K562 treated with DMSO at 1 percent for 48 hours (cell line): Measurements from ENCODE around the gene ENGASE. TPM values are rescaled to one million over a fixed set of nuclear protein-coding genes. Genes with fewer than 3 reads are reported as not detected.

Source experiments
- total RNA-seq: library from RNA; unstranded; fragments of 300-600 nt; gene quantifications from 2 replicates; pipeline ENCODE4 v1.2.3, GENCODE V29; 2022; ENCODE audit warnings: low replicate concordance; ENCODE audit errors: extremely low read depth

The ENGASE gene
- not detected in 2 replicates for total RNA-seq

GRCh38 chr17:79074649-79075445 lies at the start of gene ENGASE:
TSS of gene ENGASE (plus strand) at chr17:79074824. CDS start at chr17:79074945, 121 bp downstream.

Other genes starting within 250 kb of the ENGASE start
- not detected in 2 replicates for gene USP36, start 234.0 kb upstream of the ENGASE start, total RNA-seq
- gene CEP295NL, start 171.6 kb upstream of the ENGASE start, total RNA-seq, result not detected in 2 replicates
- gene TIMP2, start 149.4 kb upstream of the ENGASE start, total RNA-seq, result not detected in 2 replicates
- not detected in 2 replicates for gene LGALS3BP, start 94.9 kb upstream of the ENGASE start, total RNA-seq
- gene CANT1, start 65.1 kb upstream of the ENGASE start, total RNA-seq, result not detected in 2 replicates
- gene C1QTNF1, start 50.7 kb upstream of the ENGASE start, total RNA-seq, result not detected in 2 replicates